Stimulated activated naive CD8-positive, alpha-beta T cell treated with anti-CD3 and anti-CD28 coated beads, Interleukin-15, Interleukin-2, amounts not matched to agents 100 ng/mL and 50 ng/mL, for 24 hours (primary cell): ENCODE data around the gene DTD1.
"Not testable (repeated sequence)": the region's sequence is repeated elsewhere in the genome, so short reads cannot be mapped to it uniquely, and the experiment has no call there.

Experiments
- H3K27ac Mint-ChIP-seq: one replicate; pipeline ENCODE4 v1.8.0; 2021; ENCODE audit warnings: mild to moderate bottlenecking, mixed read lengths
- H3K27me3 Mint-ChIP-seq: one replicate; pipeline ENCODE4 v1.8.0; 2021; ENCODE audit warnings: mixed read lengths
- H3K36me3 Mint-ChIP-seq: one replicate; pipeline ENCODE4 v1.8.0; 2021; ENCODE audit warnings: low read depth, mixed read lengths
- H3K4me1 Mint-ChIP-seq: one replicate; pipeline ENCODE4 v1.8.0; 2021; ENCODE audit warnings: low read depth, mixed read lengths
- H3K4me3 Mint-ChIP-seq: one replicate; pipeline ENCODE4 v1.8.0; 2021; ENCODE audit warnings: mild to moderate bottlenecking, mixed read lengths
- H3K9me3 Mint-ChIP-seq: one replicate; pipeline ENCODE4 v1.8.0; 2021; ENCODE audit warnings: mixed read lengths

Gene DTD1

DNA sequence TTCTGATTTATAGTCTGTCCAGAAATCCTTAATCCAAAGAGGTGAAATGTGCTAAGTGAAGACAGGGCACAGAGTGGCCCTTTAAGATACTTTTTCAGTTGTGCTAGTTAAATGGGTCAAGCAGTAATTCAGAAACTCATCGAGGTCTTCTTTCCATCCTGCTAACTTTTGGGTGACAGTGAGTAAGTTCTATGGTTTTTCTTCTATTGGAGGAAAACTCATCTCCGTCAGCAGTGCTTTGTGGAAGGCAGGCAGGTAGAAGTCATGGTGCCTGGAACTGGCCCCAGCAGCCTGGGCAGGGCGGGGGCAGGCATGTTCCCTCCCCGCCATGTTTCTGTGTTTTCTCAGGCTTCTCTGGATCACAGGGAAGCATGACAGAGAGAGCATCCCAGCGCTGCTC is 159.2 kb downstream of the DTD1 start:
- H3K9me3 Mint-ChIP-seq: no peaks in the 10 kb centered on the region
- peaks cover 16% of the 10 kb centered on the region for H3K36me3 Mint-ChIP-seq
- H3K27me3 Mint-ChIP-seq: no peaks in the 10 kb centered on the region
- H3K4me1 Mint-ChIP-seq: no peaks in the 10 kb centered on the region
- H3K4me3 Mint-ChIP-seq: no peak overlapping the region
- no peak overlapping the region for H3K27ac Mint-ChIP-seq

DNA sequence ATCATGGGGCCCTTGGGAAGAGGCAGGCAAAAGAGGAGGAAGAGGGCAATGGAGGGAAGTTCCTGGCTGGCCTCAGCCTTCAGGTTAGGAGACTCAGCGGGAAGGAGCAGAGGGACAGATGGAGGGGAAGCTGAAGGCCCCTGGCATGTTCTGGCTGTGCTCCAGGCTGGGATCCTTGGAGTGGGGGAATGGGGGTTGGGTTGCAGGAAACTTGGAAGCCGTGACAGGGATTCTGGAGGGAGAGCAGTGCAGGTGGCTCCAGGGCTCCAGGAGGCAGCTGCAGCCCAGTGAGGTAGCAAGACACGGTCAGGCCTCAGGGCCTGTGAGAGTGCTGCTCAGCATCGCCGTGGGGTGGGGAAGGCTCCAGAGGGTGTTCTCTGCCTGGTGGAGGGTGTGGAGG is 161.1 kb downstream of the DTD1 start:
- Mint-ChIP-seq H3K36me3 (peaks cover 21% of the 10 kb centered on the region), H3K27me3 (no peaks in the 10 kb centered on the region), H3K4me3 (no peak overlapping the region), H3K9me3 (no peaks in the 10 kb centered on the region), H3K27ac (no peak overlapping the region), H3K4me1 (peaks cover 4% of the 10 kb centered on the region)

- no peaks in the 10 kb centered on the region for H3K27me3 Mint-ChIP-seq
Measured at GRCh38 chr20:18749528-18749927, 161.7 kb downstream of the DTD1 start.

GRCh38 chr20:18750735-18751134 is 162.9 kb downstream of the DTD1 start:
- no peaks in the 10 kb centered on the region for H3K9me3 Mint-ChIP-seq
- H3K4me3 Mint-ChIP-seq: no peak overlapping the region
- peaks cover 6% of the 10 kb centered on the region for H3K4me1 Mint-ChIP-seq
- H3K27me3 Mint-ChIP-seq: no peaks in the 10 kb centered on the region
- H3K36me3 Mint-ChIP-seq: peaks cover 20% of the 10 kb centered on the region
- H3K27ac Mint-ChIP-seq: no peak overlapping the region

More at GRCh38 chr20:18749528-18749927, 161.7 kb downstream of the DTD1 start:
- H3K36me3 Mint-ChIP-seq: peaks cover 22% of the 10 kb centered on the region
- H3K4me3 Mint-ChIP-seq: no peak overlapping the region
- H3K27ac Mint-ChIP-seq: no peak overlapping the region
- H3K9me3 Mint-ChIP-seq: no peaks in the 10 kb centered on the region
- peaks cover 6% of the 10 kb centered on the region for H3K4me1 Mint-ChIP-seq

- Mint-ChIP-seq H3K27ac (no peak overlapping the region), H3K36me3 (peaks cover 6% of the 10 kb centered on the region), H3K4me3 (no peak overlapping the region), H3K9me3 (no peaks in the 10 kb centered on the region), H3K4me1 (peaks cover 6% of the 10 kb centered on the region), H3K27me3 (no peaks in the 10 kb centered on the region)
Measured at GRCh38 chr20:18754030-18754652, 166.3 kb downstream of the DTD1 start.

DNA sequence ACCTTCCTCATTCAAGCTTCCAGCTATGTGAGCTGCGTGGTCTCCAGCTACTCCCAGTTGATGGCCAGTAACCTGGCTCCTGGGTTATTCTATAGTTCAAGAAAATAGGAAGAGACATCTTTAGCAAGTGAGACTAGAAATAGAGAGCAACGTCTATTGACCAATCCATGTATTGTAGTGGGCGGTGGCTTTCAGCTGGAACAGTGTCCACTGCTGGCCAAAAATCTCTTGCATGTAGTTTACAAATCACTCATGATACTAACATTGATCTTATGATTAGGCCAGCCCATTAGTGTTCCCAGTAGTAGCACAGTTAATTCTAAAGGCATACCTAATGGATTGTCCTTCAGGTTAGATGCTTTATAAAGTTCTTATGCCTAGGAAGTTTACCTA is 166.8 kb downstream of the DTD1 start:
- no peaks in the 10 kb centered on the region for H3K27me3 Mint-ChIP-seq
- H3K9me3 Mint-ChIP-seq: peaks cover 2% of the 10 kb centered on the region
- peaks cover 6% of the 10 kb centered on the region for H3K36me3 Mint-ChIP-seq
- H3K4me1 Mint-ChIP-seq: peaks cover 6% of the 10 kb centered on the region
- H3K27ac Mint-ChIP-seq: no peak overlapping the region
- H3K4me3 Mint-ChIP-seq: no peak overlapping the region

DNA sequence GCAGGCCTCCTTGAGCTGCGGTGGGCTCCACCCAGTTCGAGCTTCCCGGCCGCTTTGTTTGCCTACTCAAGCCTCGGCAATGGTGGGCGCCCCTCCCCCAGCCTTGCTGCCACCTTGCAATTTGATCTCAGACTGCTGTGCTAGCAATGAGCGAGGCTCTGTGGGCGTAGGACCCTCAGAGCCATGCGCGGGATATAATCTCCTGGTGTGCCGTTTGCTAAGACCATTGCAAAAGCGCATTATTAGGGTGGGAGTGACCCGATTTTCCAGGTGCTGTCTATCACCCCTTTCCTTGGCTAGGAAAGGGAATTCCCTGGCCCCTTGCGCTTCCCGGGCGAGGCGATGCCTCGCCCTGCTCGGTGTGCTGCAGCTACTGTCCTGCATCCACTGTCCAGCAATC is 173.0 kb downstream of the DTD1 start:
- not testable (repeated sequence) for H3K4me3 Mint-ChIP-seq, H3K9me3 Mint-ChIP-seq, H3K4me1 Mint-ChIP-seq, H3K27me3 Mint-ChIP-seq, H3K27ac Mint-ChIP-seq
- H3K36me3 Mint-ChIP-seq: peaks cover 19% of the 10 kb centered on the region

DNA sequence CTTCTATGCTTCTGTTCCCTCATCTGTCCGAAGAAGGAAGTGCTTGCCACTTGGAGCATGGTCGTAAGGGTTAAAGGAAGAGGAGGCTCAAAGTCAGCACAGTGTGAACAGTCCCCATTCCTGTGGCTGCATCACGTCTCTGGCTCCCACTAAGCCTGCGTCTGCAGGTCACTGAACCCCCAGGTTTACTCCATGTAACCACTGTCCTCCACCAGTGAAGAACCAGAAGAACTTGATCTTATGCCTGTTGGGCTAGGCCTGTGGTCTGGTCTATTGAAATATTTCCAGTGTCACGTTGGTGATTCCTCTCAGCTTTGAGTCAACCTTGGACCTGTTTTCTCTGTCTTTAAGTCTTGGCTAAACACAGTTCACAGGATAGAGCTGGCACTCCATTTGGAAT is 179.8 kb downstream of the DTD1 start:
- Mint-ChIP-seq H3K36me3 (peaks cover 14% of the 10 kb centered on the region), H3K4me3 (no peak overlapping the region), H3K27me3 (peaks cover 4% of the 10 kb centered on the region), H3K9me3 (no peaks in the 10 kb centered on the region), H3K4me1 (no peaks in the 10 kb centered on the region), H3K27ac (no peak overlapping the region)

DNA sequence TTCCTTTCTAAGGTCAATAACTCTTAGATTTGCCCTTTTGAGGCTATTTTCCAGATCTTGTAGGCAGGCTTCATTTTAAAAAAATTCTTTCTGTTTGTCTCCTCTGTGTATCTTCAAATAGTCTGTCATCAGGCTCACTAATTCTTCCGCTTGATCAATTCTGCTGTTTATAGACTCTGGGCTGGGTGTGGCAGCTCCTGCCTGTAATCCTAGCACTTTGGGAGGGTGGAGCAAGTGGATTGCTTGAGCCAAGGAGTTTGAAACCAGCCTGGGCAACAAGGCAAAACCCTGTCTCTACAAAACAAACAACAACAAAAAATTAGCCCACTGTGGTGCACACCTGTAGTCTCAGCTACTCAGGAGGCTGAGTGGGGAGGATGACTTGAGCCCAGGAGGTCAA is 185.7 kb downstream of the DTD1 start:
- Mint-ChIP-seq H3K36me3 (no peaks in the 10 kb centered on the region), H3K4me1 (no peaks in the 10 kb centered on the region), H3K27ac (no peak overlapping the region), H3K9me3 (no peaks in the 10 kb centered on the region), H3K27me3 (peaks cover 19% of the 10 kb centered on the region), H3K4me3 (no peak overlapping the region)

- no peak overlapping the region for H3K27ac Mint-ChIP-seq
- H3K4me1 Mint-ChIP-seq: no peaks in the 10 kb centered on the region
- no peak overlapping the region for H3K4me3 Mint-ChIP-seq
- no peaks in the 10 kb centered on the region for H3K9me3 Mint-ChIP-seq
- no peaks in the 10 kb centered on the region for H3K36me3 Mint-ChIP-seq
- H3K27me3 Mint-ChIP-seq: peaks cover 19% of the 10 kb centered on the region
Measured at GRCh38 chr20:18774207-18774606, 186.4 kb downstream of the DTD1 start.

DNA sequence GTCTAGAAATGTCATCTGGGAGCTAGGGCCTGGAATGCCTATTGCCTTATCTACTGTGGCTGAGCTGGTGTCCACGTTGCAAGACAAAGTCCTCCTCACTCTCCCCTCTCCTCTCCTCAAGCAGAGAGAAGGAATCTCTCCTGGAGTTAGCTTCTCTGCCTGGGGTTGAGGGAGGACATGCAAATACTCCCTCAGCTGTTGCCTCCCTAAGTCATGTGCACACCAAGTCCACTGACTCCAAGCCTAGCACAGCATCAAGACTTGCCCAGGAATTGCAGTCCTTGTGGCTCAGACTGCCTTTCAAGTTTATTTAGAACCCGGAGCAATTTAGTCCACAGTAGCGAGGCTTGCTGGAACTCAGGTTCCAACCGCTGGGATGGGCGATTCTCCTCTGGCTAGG is 187.8 kb downstream of the DTD1 start:
- H3K9me3 Mint-ChIP-seq: no peaks in the 10 kb centered on the region
- no peak overlapping the region for H3K4me3 Mint-ChIP-seq
- no peaks in the 10 kb centered on the region for H3K36me3 Mint-ChIP-seq
- no peaks in the 10 kb centered on the region for H3K4me1 Mint-ChIP-seq
- no peak overlapping the region for H3K27ac Mint-ChIP-seq
- H3K27me3 Mint-ChIP-seq: peaks cover 19% of the 10 kb centered on the region

DNA sequence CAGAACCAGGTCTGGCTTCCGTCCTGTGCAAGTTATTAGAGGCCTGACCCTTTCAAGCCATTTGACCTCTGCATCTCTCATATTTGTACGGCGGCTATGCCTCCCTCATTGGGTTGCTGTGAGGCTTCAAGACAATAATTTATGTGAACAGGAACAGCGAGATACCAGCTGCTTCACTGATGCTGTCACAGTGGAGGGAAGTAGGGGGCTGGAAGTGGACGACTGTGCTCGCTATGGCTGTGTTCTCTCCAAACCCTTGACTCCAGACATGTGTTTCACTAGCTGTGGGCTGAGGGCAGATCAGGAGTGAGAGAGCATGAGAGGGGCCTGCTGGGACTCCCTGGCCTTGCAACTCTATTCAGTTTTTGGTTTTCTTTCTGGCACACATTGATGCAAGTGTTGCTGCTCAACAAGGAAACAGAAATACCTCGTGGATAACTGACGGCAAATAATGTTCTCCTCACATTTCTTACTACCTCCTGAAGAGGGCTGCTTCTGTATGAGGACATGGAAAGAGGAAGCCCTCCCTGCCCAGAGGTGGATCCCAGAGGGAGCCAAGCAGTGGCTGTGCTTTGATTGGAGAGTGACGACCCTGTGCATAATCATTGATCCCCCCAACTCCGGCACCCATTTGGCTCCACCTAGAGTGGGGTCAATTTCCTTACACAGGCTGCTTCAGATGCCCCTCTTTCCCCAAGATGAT is 191.0 kb downstream of the DTD1 start:
- Mint-ChIP-seq H3K4me1 (no peaks in the 10 kb centered on the region), H3K4me3 (no peak overlapping the region), H3K36me3 (no peaks in the 10 kb centered on the region), H3K9me3 (no peaks in the 10 kb centered on the region), H3K27me3 (peaks cover 10% of the 10 kb centered on the region), H3K27ac (no peak overlapping the region)

- peaks cover 6% of the 10 kb centered on the region for H3K27me3 Mint-ChIP-seq
- no peaks in the 10 kb centered on the region for H3K36me3 Mint-ChIP-seq
- H3K9me3 Mint-ChIP-seq: no peaks in the 10 kb centered on the region
- no peak overlapping the region for H3K4me3 Mint-ChIP-seq
- no peaks in the 10 kb centered on the region for H3K4me1 Mint-ChIP-seq
- H3K27ac Mint-ChIP-seq: no peak overlapping the region
Measured at GRCh38 chr20:18780385-18781130, 192.7 kb downstream of the DTD1 start.

DNA sequence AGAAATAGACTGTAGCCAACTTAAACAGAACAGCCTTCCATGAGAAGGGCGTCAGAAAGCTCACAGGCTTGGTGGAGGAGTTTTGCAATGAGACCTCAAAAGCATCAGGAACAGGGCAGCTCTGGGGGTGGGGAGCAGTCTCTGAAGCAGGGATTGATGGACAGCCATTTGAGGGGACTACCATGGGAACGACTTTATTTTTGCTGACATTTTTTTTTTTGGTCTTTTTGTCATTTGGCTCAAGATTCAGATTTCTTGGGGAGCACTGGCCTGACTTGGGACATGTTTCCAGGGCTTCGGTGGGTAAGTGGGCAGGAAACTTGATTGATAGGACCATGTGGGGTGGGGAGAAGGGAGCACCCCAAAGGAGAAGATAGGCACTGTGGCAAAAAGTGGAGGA is 193.7 kb downstream of the DTD1 start:
- Mint-ChIP-seq H3K4me3 (no peak overlapping the region), H3K9me3 (no peaks in the 10 kb centered on the region), H3K27me3 (peaks cover 16% of the 10 kb centered on the region), H3K4me1 (no peaks in the 10 kb centered on the region), H3K36me3 (no peaks in the 10 kb centered on the region), H3K27ac (no peak overlapping the region)

- H3K4me1 Mint-ChIP-seq: no peaks in the 10 kb centered on the region
Measured at GRCh38 chr20:18783385-18783959, 195.6 kb downstream of the DTD1 start.

More at GRCh38 chr20:18783385-18783959, 195.6 kb downstream of the DTD1 start:
- Mint-ChIP-seq H3K36me3 (no peaks in the 10 kb centered on the region), H3K4me3 (no peak overlapping the region), H3K27me3 (peaks cover 15% of the 10 kb centered on the region), H3K9me3 (no peaks in the 10 kb centered on the region), H3K27ac (no peak overlapping the region)
